Measurements from ENCODE around the gene CHL1.

Gene CHL1

DNA sequence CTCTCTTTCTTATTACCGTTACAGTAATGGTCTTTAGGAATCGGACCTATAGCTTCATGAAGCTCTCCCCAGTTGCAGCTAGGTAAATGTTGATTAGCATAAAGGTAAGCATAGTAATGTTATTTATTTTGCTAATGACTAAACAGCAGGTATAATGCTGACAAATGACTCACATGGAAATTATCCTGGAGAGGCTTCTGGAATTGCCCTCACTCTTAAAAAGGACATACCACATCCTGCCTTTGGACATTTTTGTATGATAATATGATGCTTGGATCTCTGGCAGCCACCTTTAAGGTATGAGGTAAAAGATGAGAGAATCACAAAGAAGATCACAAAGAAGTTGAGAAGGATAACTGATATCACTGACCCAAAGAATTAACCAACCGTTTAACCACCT is 238.6 kb downstream of the CHL1 start:
- Histone ChIP-seq H3K9me3 (ENCODE audit: insufficient read depth, low read depth, low read length) (no peaks in the 10 kb centered on the region), H4K91ac (ENCODE audit: low read depth, low read length) (no peak overlapping the region), H2AK5ac (ENCODE audit: low read length) (no peak overlapping the region), H2AFZ (ENCODE audit: insufficient read depth, low read length, poor library complexity) (no peak overlapping the region), H3K4ac (ENCODE audit: low read depth, low read length) (no peak overlapping the region), H4K12ac (ENCODE audit: low read depth, low read length) (no peak overlapping the region), H3K14ac (ENCODE audit: low read length) (no peak overlapping the region), H3K4me2 (ENCODE audit: low read length) (no peak overlapping the region), H3K4me1 (ENCODE audit: control insufficient read depth in 1 of 2, insufficient read depth in 2 of 2, low read length in 2 of 2) (no peaks in the 10 kb centered on the region), H3K79me2 (ENCODE audit: control insufficient read depth, insufficient read depth, low read length, poor library complexity) (no peaks in the 10 kb centered on the region), H4K8ac (ENCODE audit: low read depth, low read length) (no peak overlapping the region), H3K9ac (ENCODE audit: low read length) (no peak overlapping the region), H2BK12ac (ENCODE audit: low read length) (no peak overlapping the region), H3K79me1 (ENCODE audit: low read length) (no peaks in the 10 kb centered on the region), H3K27me3 (ENCODE audit: insufficient read depth, low read length) (no peaks in the 10 kb centered on the region), H3K27ac (ENCODE audit: low read depth, low read length) (no peak overlapping the region), H3K4me3 (ENCODE audit: low read depth, low read length) (no peak overlapping the region), H2BK120ac (ENCODE audit: insufficient read depth, low read length, poor library complexity) (no peak overlapping the region), H3K18ac (ENCODE audit: low read length) (no peak overlapping the region), H3K36me3 (ENCODE audit: control insufficient read depth in 1 of 2, insufficient read depth in 2 of 2, low read length in 2 of 2) (no peaks in the 10 kb centered on the region), H3K23ac (ENCODE audit: low read length) (no peak overlapping the region), H2BK5ac (ENCODE audit: low read depth, low read length, poor library complexity) (no peak overlapping the region)
- DNase-seq = peak in 1 of 2 donors; percentile 1
- no CpG with 5 or more reads among the region's 3 CpGs for WGBS (ENCODE audit: extremely low coverage, insufficient coverage, insufficient read length)

DNA sequence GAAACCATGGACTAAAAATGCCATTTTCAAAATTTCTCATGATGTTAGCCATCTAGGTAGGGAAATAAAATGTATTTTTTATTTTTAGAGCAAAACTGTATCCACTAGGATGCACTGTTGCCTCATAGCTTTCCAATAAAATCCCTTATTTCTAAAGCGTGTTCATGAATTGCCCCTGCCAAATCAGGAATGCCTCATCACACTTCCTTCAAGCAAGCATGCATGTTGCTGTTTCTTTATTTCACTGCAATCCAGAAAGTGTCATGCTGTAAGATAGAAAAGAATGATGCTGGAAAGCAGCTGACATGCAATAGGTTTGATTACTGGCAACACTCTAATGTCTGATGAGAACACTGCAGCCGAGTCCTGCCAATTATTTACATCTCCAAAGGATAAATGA is 239.5 kb downstream of the CHL1 start:
- no peak overlapping the region for H3K27ac ChIP-seq (ENCODE audit: low read depth, low read length)
- H4K8ac ChIP-seq (ENCODE audit: low read depth, low read length) = no peak overlapping the region
- no peak overlapping the region for H2BK120ac ChIP-seq (ENCODE audit: insufficient read depth, low read length, poor library complexity)
- WGBS (ENCODE audit: extremely low coverage, insufficient coverage, insufficient read length) = no CpG with 5 or more reads among the region's 2 CpGs
- no peak overlapping the region for H3K14ac ChIP-seq (ENCODE audit: low read length)
- H3K79me1 ChIP-seq (ENCODE audit: low read length) = no peaks in the 10 kb centered on the region
- H3K18ac ChIP-seq (ENCODE audit: low read length) = no peak overlapping the region
- no peak overlapping the region for H2BK12ac ChIP-seq (ENCODE audit: low read length)
- no peak overlapping the region for H3K9ac ChIP-seq (ENCODE audit: low read length)
- no peak overlapping the region for H2AK5ac ChIP-seq (ENCODE audit: low read length)
- H3K4me2 ChIP-seq (ENCODE audit: low read length) = no peak overlapping the region
- H3K4me3 ChIP-seq (ENCODE audit: low read depth, low read length) = no peak overlapping the region
- H3K23ac ChIP-seq (ENCODE audit: low read length) = no peak overlapping the region
- H3K4me1 ChIP-seq (ENCODE audit: control insufficient read depth in 1 of 2, insufficient read depth in 2 of 2, low read length in 2 of 2) = no peaks in the 10 kb centered on the region
- H4K91ac ChIP-seq (ENCODE audit: low read depth, low read length) = no peak overlapping the region
- H4K12ac ChIP-seq (ENCODE audit: low read depth, low read length) = no peak overlapping the region
- no peaks in the 10 kb centered on the region for H3K79me2 ChIP-seq (ENCODE audit: control insufficient read depth, insufficient read depth, low read length, poor library complexity)
- H2BK5ac ChIP-seq (ENCODE audit: low read depth, low read length, poor library complexity) = no peak overlapping the region
- no peaks in the 10 kb centered on the region for H3K9me3 ChIP-seq (ENCODE audit: insufficient read depth, low read depth, low read length)
- no peaks in the 10 kb centered on the region for H3K36me3 ChIP-seq (ENCODE audit: control insufficient read depth in 1 of 2, insufficient read depth in 2 of 2, low read length in 2 of 2)
- no peak for DNase-seq
- no peaks in the 10 kb centered on the region for H3K27me3 ChIP-seq (ENCODE audit: insufficient read depth, low read length)
- no peak overlapping the region for H3K4ac ChIP-seq (ENCODE audit: low read depth, low read length)
- H2AFZ ChIP-seq (ENCODE audit: insufficient read depth, low read length, poor library complexity) = no peak overlapping the region

DNA sequence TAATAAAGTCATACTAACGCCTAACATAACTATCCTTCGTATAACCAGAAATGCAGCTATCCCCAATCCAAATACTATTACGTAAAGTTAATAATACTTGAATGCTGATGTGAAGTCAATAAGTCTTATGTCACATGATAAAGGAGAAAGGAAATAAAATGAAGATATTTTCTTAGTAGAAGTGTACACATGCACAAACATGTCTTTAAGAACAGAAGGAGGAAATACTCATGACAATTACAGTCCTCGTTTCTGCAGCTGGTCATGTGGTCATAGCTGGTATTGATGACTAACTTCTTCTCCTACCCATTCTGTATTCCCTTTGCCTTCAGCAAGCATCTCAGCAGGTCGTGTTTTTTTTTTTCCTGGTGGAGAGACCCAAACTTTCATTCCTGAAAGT is 244.3 kb downstream of the CHL1 start:
- no peak overlapping the region for H4K91ac ChIP-seq (ENCODE audit: low read depth, low read length)

DNA sequence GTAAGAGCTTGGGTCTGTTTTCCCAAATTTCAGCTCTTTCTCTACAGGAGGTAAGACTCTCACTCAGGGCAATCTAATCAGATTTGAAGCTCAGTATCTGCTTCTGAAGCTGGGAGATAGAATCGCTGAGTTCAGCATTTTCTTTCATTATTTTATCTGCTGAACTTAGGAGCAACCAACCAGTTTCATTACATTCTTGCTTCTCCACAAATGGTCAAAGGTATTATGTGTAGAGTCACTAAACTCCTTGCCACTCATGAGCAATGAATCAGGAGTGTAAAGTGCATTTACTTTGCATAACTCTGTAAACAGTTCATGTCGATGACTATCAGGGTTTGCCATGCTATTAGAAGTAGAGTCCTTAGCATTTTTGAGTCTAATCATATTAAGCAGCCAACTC is 249.4 kb downstream of the CHL1 start:
- no peak overlapping the region for H3K4me2 ChIP-seq (ENCODE audit: low read length)
- no peaks in the 10 kb centered on the region for H3K27me3 ChIP-seq (ENCODE audit: insufficient read depth, low read length)
- no peak overlapping the region for H2BK5ac ChIP-seq (ENCODE audit: low read depth, low read length, poor library complexity)
- H3K36me3 ChIP-seq (ENCODE audit: control insufficient read depth in 1 of 2, insufficient read depth in 2 of 2, low read length in 2 of 2) = no peaks in the 10 kb centered on the region
- no peaks in the 10 kb centered on the region for H3K4me1 ChIP-seq (ENCODE audit: control insufficient read depth in 1 of 2, insufficient read depth in 2 of 2, low read length in 2 of 2)
- no peak overlapping the region for H2AK5ac ChIP-seq (ENCODE audit: low read length)
- H3K4ac ChIP-seq (ENCODE audit: low read depth, low read length) = no peak overlapping the region
- WGBS (ENCODE audit: extremely low coverage, insufficient coverage, insufficient read length) = no CpG with 5 or more reads among the region's 2 CpGs
- no peak overlapping the region for H3K9ac ChIP-seq (ENCODE audit: low read length)
- H3K9me3 ChIP-seq (ENCODE audit: insufficient read depth, low read depth, low read length) = peaks cover 2% of the 10 kb centered on the region
- H2AFZ ChIP-seq (ENCODE audit: insufficient read depth, low read length, poor library complexity) = no peak overlapping the region
- H2BK120ac ChIP-seq (ENCODE audit: insufficient read depth, low read length, poor library complexity) = no peak overlapping the region
- no peak overlapping the region for H4K91ac ChIP-seq (ENCODE audit: low read depth, low read length)
- no peak overlapping the region for H3K23ac ChIP-seq (ENCODE audit: low read length)
- H2BK12ac ChIP-seq (ENCODE audit: low read length) = no peak overlapping the region
- H3K18ac ChIP-seq (ENCODE audit: low read length) = no peak overlapping the region
- H4K8ac ChIP-seq (ENCODE audit: low read depth, low read length) = no peak overlapping the region
- H3K4me3 ChIP-seq (ENCODE audit: low read depth, low read length) = no peak overlapping the region
- H3K14ac ChIP-seq (ENCODE audit: low read length) = no peak overlapping the region
- H3K79me2 ChIP-seq (ENCODE audit: control insufficient read depth, insufficient read depth, low read length, poor library complexity) = no peaks in the 10 kb centered on the region
- no peak overlapping the region for H3K27ac ChIP-seq (ENCODE audit: low read depth, low read length)
- H3K79me1 ChIP-seq (ENCODE audit: low read length) = no peaks in the 10 kb centered on the region
- no peak for DNase-seq
- H4K12ac ChIP-seq (ENCODE audit: low read depth, low read length) = no peak overlapping the region

More for the DNA sequence above, 244.3 kb downstream of the CHL1 start:
- Histone ChIP-seq H3K36me3 (ENCODE audit: control insufficient read depth in 1 of 2, insufficient read depth in 2 of 2, low read length in 2 of 2) (no peaks in the 10 kb centered on the region), H3K18ac (ENCODE audit: low read length) (no peak overlapping the region), H4K12ac (ENCODE audit: low read depth, low read length) (no peak overlapping the region), H3K79me1 (ENCODE audit: low read length) (no peaks in the 10 kb centered on the region), H3K23ac (ENCODE audit: low read length) (no peak overlapping the region), H3K27me3 (ENCODE audit: insufficient read depth, low read length) (no peaks in the 10 kb centered on the region), H2BK120ac (ENCODE audit: insufficient read depth, low read length, poor library complexity) (no peak overlapping the region), H3K14ac (ENCODE audit: low read length) (no peak overlapping the region), H3K4me2 (ENCODE audit: low read length) (no peak overlapping the region), H2BK12ac (ENCODE audit: low read length) (no peak overlapping the region), H2BK5ac (ENCODE audit: low read depth, low read length, poor library complexity) (no peak overlapping the region), H2AFZ (ENCODE audit: insufficient read depth, low read length, poor library complexity) (no peak overlapping the region), H3K27ac (ENCODE audit: low read depth, low read length) (no peak overlapping the region), H3K79me2 (ENCODE audit: control insufficient read depth, insufficient read depth, low read length, poor library complexity) (no peaks in the 10 kb centered on the region), H3K4ac (ENCODE audit: low read depth, low read length) (no peak overlapping the region), H3K9ac (ENCODE audit: low read length) (no peak overlapping the region), H3K4me1 (ENCODE audit: control insufficient read depth in 1 of 2, insufficient read depth in 2 of 2, low read length in 2 of 2) (no peaks in the 10 kb centered on the region), H3K9me3 (ENCODE audit: insufficient read depth, low read depth, low read length) (peaks cover 2% of the 10 kb centered on the region), H4K8ac (ENCODE audit: low read depth, low read length) (no peak overlapping the region), H3K4me3 (ENCODE audit: low read depth, low read length) (no peak overlapping the region), H2AK5ac (ENCODE audit: low read length) (no peak overlapping the region)
- 95% methylated on average over 2 of the region's 5 CpGs for WGBS (ENCODE audit: extremely low coverage, insufficient coverage, insufficient read length)
- no peak for DNase-seq

Measured in trophoblast cell (in vitro differentiated cells and primary cell).